GM12891 (cell line): Measurements from ENCODE around the gene SMYD3.

Experiments used
- PAX5 ChIP-seq: IDR thresholded peaks from 2 replicates; pipeline ENCODE4 v1.6.1; 2011; ENCODE audit warnings: low read length, moderate library complexity, mild to moderate bottlenecking; ENCODE audit not compliant: insufficient read depth, severe bottlenecking
- POLR2A ChIP-seq: IDR thresholded peaks from 2 replicates; pipeline ENCODE4 v1.6.1; 2011; ENCODE audit warnings: low read depth, low read length, control low read depth
- POLR2AphosphoS5 ChIP-seq: IDR thresholded peaks from 2 replicates; pipeline ENCODE4 v1.6.1; 2011; ENCODE audit warnings: low read depth, low read length, control low read depth
- POU2F2 ChIP-seq: IDR thresholded peaks from 2 replicates; pipeline ENCODE4 v1.6.1; 2011; ENCODE audit warnings: low read depth, mild to moderate bottlenecking, control low read depth, low read length, moderate library complexity
- SPI1 ChIP-seq: IDR thresholded peaks from 2 replicates; pipeline ENCODE4 v1.6.1; 2011; ENCODE audit warnings: low read depth, low read length, control low read depth
- TAF1 ChIP-seq: IDR thresholded peaks from 2 replicates; pipeline ENCODE4 v1.6.1; 2011; ENCODE audit warnings: low read depth, low read length, control low read depth

GRCh38 chr1:246065592-246065991 lies 441.5 kb downstream of the SMYD3 start:
- no peak for TF ChIP-seq SPI1
- no peak for TF ChIP-seq POLR2AphosphoS5
- no peak for TF ChIP-seq POU2F2
- TF ChIP-seq POLR2A = no peak
- TF ChIP-seq TAF1 = no peak
- no peak for TF ChIP-seq PAX5
